DOHH2 (cell line): ENCODE results near the gene EIF4ENIF1.
"Not testable (repeated sequence)": the region's sequence is repeated elsewhere in the genome, so short reads cannot be mapped to it uniquely, and the experiment has no call there.

Source experiments
- EZH2phosphoT487 ChIP-seq: fragments of 200-600 bp; sonication (generic); IDR thresholded peaks from 2 replicates; pipeline ENCODE4 v1.6.1; 2017; ENCODE audit warnings: borderline replicate concordance, mild to moderate bottlenecking, antibody characterized with exemption, low read length, moderate library complexity, mixed read lengths
- TF ChIP-seq, protein P1 (sequence below): fragments of 200-600 bp; sonication (generic); IDR thresholded peaks from one replicate; pipeline ENCODE4 v1.5.1; 2014; ENCODE audit warnings: antibody characterized with exemption, mild to moderate bottlenecking, low read depth, low read length; ENCODE audit not compliant: poor library complexity, severe bottlenecking

DNA sequence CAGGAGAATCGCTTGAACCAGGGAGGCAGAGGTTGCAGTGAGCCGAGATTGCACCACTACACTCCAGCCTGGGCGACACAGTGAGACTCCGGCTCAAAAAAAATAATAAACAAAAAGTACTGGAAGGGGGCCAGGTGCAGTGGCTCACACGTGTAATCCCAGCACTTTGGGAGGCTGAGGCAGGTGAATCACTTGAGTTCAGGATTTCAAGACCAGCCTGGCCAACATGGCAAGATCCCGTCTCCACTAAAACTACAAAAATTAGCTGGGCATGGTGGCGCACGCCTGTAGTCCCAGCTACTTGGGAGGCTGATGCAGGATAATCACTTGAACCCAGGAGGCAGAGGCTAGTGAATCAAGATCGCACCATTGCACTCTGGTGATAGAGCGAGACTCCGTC is 3.3 kb downstream of the EIF4ENIF1 start:
- TF ChIP-seq, protein P1, sequence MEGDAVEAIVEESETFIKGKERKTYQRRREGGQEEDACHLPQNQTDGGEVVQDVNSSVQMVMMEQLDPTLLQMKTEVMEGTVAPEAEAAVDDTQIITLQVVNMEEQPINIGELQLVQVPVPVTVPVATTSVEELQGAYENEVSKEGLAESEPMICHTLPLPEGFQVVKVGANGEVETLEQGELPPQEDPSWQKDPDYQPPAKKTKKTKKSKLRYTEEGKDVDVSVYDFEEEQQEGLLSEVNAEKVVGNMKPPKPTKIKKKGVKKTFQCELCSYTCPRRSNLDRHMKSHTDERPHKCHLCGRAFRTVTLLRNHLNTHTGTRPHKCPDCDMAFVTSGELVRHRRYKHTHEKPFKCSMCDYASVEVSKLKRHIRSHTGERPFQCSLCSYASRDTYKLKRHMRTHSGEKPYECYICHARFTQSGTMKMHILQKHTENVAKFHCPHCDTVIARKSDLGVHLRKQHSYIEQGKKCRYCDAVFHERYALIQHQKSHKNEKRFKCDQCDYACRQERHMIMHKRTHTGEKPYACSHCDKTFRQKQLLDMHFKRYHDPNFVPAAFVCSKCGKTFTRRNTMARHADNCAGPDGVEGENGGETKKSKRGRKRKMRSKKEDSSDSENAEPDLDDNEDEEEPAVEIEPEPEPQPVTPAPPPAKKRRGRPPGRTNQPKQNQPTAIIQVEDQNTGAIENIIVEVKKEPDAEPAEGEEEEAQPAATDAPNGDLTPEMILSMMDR, result not testable (repeated sequence)
- TF ChIP-seq EZH2phosphoT487, result not testable (repeated sequence)
